SU-DHL-6 (cell line): ENCODE data around the gene EED.
A peak's percentile ranks its signal among the peaks of the same experiment; 100 is the strongest.

Experiments
- H2AFZ ChIP-seq: fragments of 200-600 bp; sonication (generic); 2 replicates; pipeline ENCODE4 v1.6.1; 2014; ENCODE audit warnings: low read depth, mild to moderate bottlenecking, moderate library complexity, mixed read lengths, antibody characterized with exemption, low read length; ENCODE audit not compliant: severe bottlenecking
- H3F3A ChIP-seq: fragments of 200-600 bp; shearing (Covaris generic); 2 replicates; pipeline ENCODE4 v1.6.0; 2016; ENCODE audit warnings: antibody characterized with exemption, mild to moderate bottlenecking; ENCODE audit not compliant: insufficient read depth
- H3K27ac ChIP-seq: fragments of 200-600 bp; sonication (generic); 2 replicates; pipeline ENCODE4 v1.5.1; 2016; ENCODE audit warnings: low read depth, mild to moderate bottlenecking, low read length, moderate library complexity, mixed read lengths
- H3K27me3 ChIP-seq: fragments of 200-600 bp; sonication (generic), shearing (Covaris generic); 2 replicates; pipeline ENCODE4 v1.6.0; 2014; ENCODE audit warnings: mild to moderate bottlenecking, low read length
- H3K36me3 ChIP-seq: fragments of 200-600 bp; sonication (generic); 2 replicates; pipeline ENCODE4 v1.6.1; 2014; ENCODE audit warnings: mild to moderate bottlenecking, low read length, mixed read lengths
- H3K4me2 ChIP-seq: fragments of 300-600, 200-600 bp; shearing (Covaris generic), sonication (generic); 2 replicates; pipeline ENCODE4 v1.6.0; 2014; ENCODE audit warnings: low read length, low read depth, mild to moderate bottlenecking; ENCODE audit not compliant: poor library complexity, severe bottlenecking
- H3K4me3 ChIP-seq: fragments of 200-600 bp; sonication (generic); 2 replicates; pipeline ENCODE4 v1.5.1; 2014; ENCODE audit warnings: antibody characterized with exemption, low read length, mild to moderate bottlenecking, mixed read lengths; ENCODE audit not compliant: insufficient read depth, poor library complexity, severe bottlenecking
- H3K79me2 ChIP-seq: fragments of 200-600 bp; sonication (generic); 2 replicates; pipeline ENCODE4 v1.6.1; 2014; ENCODE audit warnings: mild to moderate bottlenecking, low read length, moderate library complexity; ENCODE audit not compliant: insufficient read depth
- H3K9ac ChIP-seq: fragments of 200-600 bp; sonication (generic); 2 replicates; pipeline ENCODE4 v1.7.0; 2014; ENCODE audit warnings: mild to moderate bottlenecking, low read length
- H3K9me2 ChIP-seq: fragments of 200-600 bp; sonication (generic); replicated peaks from 2 replicates; pipeline ENCODE4 v1.6.1; 2014; ENCODE audit warnings: low read length; ENCODE audit not compliant: insufficient read depth
- H3K9me3 ChIP-seq: fragments of 200-600 bp; sonication (generic); 2 replicates; pipeline ENCODE4 v1.6.1; 2014; ENCODE audit warnings: low read length, mixed read lengths; ENCODE audit not compliant: insufficient read depth
- H4K20me1 ChIP-seq: fragments of 200-600 bp; sonication (generic); 2 replicates; pipeline ENCODE4 v1.6.1; 2014; ENCODE audit warnings: low read depth, mild to moderate bottlenecking, antibody characterized with exemption, low read length, moderate library complexity, mixed read lengths
- EZH2phosphoT487 ChIP-seq: fragments of 200-600 bp; sonication (generic), shearing (Covaris generic); conservative IDR thresholded peaks from 2 replicates; pipeline ENCODE4 v1.6.1; 2018; ENCODE audit warnings: mild to moderate bottlenecking, antibody characterized with exemption, low read length, moderate library complexity, mixed read lengths
- TF ChIP-seq, protein P1 (sequence below): fragments of 200-600 bp; sonication (generic); IDR thresholded peaks from one replicate; pipeline ENCODE4 v1.5.1; 2017; ENCODE audit warnings: antibody characterized with exemption, mild to moderate bottlenecking, low read length, moderate library complexity; ENCODE audit not compliant: insufficient read depth, poor library complexity, severe bottlenecking

EED gene

DNA sequence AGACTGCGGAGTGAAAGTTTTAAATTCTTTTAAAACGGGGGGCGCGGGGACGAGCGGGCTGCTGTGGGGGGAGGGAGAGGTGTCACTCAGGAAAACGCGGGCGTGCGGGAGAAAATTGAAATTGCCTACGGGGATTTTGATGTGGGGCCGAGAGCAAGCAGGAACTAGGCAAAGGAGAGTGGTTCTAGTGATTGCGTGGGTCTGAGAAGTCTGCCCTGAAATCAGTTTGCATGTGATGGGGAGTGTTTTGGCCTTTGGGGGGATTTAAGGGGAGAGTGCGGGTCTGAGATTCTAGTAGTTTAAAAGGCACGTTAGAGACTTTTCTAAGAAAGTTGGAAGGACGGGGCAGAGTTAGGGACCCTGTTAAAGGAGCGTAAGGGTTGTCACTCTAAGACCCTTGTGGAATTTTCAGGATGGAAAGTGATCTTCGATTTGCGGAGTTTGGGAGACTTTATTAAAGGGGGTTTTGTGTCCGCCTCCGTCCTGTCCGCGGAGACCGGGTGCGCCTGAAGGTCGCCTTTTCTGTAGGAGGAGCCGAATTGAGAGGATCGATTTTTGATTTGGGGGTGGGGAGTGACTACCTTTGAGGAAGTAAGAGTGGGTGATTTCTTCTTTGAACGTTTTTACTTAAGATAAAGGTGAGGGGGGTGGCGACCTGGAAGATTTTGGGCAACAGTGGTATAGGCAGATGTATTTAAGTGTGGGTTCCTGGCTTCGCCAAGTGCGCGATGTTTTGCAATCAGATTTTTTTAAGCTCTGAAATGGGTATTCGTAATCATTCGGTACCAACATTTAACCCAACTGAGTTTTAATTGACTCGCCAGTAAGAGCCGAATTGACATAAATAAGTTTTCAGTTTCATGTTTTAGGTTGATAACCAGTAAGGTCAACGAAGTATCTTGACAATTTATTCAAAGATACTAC is 1.1 kb downstream of the EED start:
- TF ChIP-seq EZH2phosphoT487 = no peak
- TF ChIP-seq, protein P1, sequence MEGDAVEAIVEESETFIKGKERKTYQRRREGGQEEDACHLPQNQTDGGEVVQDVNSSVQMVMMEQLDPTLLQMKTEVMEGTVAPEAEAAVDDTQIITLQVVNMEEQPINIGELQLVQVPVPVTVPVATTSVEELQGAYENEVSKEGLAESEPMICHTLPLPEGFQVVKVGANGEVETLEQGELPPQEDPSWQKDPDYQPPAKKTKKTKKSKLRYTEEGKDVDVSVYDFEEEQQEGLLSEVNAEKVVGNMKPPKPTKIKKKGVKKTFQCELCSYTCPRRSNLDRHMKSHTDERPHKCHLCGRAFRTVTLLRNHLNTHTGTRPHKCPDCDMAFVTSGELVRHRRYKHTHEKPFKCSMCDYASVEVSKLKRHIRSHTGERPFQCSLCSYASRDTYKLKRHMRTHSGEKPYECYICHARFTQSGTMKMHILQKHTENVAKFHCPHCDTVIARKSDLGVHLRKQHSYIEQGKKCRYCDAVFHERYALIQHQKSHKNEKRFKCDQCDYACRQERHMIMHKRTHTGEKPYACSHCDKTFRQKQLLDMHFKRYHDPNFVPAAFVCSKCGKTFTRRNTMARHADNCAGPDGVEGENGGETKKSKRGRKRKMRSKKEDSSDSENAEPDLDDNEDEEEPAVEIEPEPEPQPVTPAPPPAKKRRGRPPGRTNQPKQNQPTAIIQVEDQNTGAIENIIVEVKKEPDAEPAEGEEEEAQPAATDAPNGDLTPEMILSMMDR = no peak
- peak overlapping the region; percentile 45 for H2AFZ ChIP-seq
- H3K9ac ChIP-seq = peak overlapping the region; percentile 85
- peaks cover 14% of the 10 kb centered on the region; the same call in 1 of the 2 replicates for H4K20me1 ChIP-seq
- peaks cover 56% of the 10 kb centered on the region for H3K79me2 ChIP-seq
- peak overlapping the region; percentile 64 for H3K27ac ChIP-seq
- peaks cover 7% of the 10 kb centered on the region; the same call in 1 of the 2 replicates for H3K36me3 ChIP-seq
- H3K9me2 ChIP-seq = no peaks in the 10 kb centered on the region
- H3K27me3 ChIP-seq = no peaks in the 10 kb centered on the region
- peak overlapping the region; percentile 97 for H3K4me3 ChIP-seq
- H3K9me3 ChIP-seq = no peaks in the 10 kb centered on the region
- peak overlapping the region; percentile 88 for H3K4me2 ChIP-seq
- peaks cover 16% of the 10 kb centered on the region; the same call in 1 of the 2 replicates for H3F3A ChIP-seq

DNA sequence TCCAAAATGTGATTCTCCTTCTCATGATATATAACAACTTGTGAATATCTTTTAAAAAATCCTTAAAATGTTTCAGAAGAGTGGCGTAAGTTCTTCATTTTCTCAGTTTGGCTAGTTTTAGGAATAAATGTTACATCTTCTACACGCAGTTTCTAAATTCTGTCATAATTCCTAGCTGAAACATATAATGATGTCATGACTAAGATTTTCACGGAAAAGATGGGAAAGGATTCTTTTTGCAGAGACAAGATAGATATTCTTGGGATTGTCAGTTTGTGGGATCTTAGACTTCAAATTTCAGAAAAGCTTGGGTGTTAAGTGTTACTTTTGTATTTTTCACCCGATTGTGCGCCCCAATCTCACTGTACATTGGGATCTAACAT is 1.7 kb downstream of the EED start:
- Histone ChIP-seq H3K9me2 (no peaks in the 10 kb centered on the region), H2AFZ (no peak overlapping the region), H3K4me2 (peak overlapping the region; percentile 88), H3K79me2 (peaks cover 63% of the 10 kb centered on the region), H3F3A (peaks cover 16% of the 10 kb centered on the region; the same call in 1 of the 2 replicates), H4K20me1 (peaks cover 17% of the 10 kb centered on the region; the same call in 1 of the 2 replicates), H3K9ac (peak overlapping the region; percentile 85), H3K27me3 (no peaks in the 10 kb centered on the region), H3K9me3 (no peaks in the 10 kb centered on the region), H3K4me3 (peak overlapping the region; percentile 97), H3K36me3 (peaks cover 11% of the 10 kb centered on the region; the same call in 1 of the 2 replicates), H3K27ac (no peak overlapping the region)
- no peak for TF ChIP-seq EZH2phosphoT487
- TF ChIP-seq, protein P1 = no peak

DNA sequence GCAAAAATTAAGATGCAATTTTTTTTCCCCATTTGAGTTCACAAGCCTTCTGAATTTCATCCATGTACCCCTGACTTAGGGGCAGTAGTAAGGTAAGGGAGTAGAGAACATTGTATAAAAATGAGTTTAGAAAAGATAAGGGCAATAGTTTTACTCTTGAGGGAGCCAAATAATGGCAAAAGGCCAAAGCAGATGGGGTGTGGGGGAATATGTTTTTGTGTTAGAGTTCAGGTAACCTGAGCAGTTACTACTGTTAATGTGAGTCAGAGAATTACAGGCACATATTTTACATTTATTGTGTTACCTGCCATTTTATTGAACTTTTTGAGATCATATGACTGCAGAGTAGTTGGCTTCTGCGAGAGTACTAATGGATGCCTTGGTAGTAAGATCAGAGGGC is 3.1 kb downstream of the EED start:
- Histone ChIP-seq H3K4me3 (no peak overlapping the region), H4K20me1 (peaks cover 25% of the 10 kb centered on the region), H3K36me3 (peaks cover 19% of the 10 kb centered on the region), H3K9me3 (no peaks in the 10 kb centered on the region), H3K4me2 (peak overlapping the region; percentile 88), H3K9ac (peak overlapping the region; percentile 5; the same call in 1 of the 2 replicates), H2AFZ (no peak overlapping the region), H3K9me2 (no peaks in the 10 kb centered on the region), H3K79me2 (peaks cover 76% of the 10 kb centered on the region), H3K27me3 (no peaks in the 10 kb centered on the region), H3F3A (peaks cover 16% of the 10 kb centered on the region; the same call in 1 of the 2 replicates), H3K27ac (0 out of 2 replicates have a peak overlapping the region, but pooled peaks have one; percentile 7)
- no peak for TF ChIP-seq EZH2phosphoT487
- TF ChIP-seq, protein P1 = no peak
